GM19468 (cell line): ENCODE data around the gene PIK3CG.

Source experiments
- ATAC-seq: cut with Tn5 transposase; IDR thresholded peaks from one replicate; pipeline ENCODE4 v1.9.1; 2021; ENCODE audit warnings: mild to moderate bottlenecking, moderate library complexity, moderate number of reproducible peaks; ENCODE audit not compliant: unreplicated experiment; ENCODE audit errors: extremely low read depth

The PIK3CG gene

GRCh38 chr7:106855540-106856132 lies 9.4 kb upstream of the PIK3CG start:
- ATAC-seq = no peak

GRCh38 chr7:106858618-106859532 lies 6.2 kb upstream of the PIK3CG start:
- no peak for ATAC-seq

GRCh38 chr7:106862317-106863089 lies 2.6 kb upstream of the PIK3CG start:
- ATAC-seq = no peak

- ATAC-seq = no peak
Measured at GRCh38 chr7:106863274-106863997, 1.6 kb upstream of the PIK3CG start.

DNA sequence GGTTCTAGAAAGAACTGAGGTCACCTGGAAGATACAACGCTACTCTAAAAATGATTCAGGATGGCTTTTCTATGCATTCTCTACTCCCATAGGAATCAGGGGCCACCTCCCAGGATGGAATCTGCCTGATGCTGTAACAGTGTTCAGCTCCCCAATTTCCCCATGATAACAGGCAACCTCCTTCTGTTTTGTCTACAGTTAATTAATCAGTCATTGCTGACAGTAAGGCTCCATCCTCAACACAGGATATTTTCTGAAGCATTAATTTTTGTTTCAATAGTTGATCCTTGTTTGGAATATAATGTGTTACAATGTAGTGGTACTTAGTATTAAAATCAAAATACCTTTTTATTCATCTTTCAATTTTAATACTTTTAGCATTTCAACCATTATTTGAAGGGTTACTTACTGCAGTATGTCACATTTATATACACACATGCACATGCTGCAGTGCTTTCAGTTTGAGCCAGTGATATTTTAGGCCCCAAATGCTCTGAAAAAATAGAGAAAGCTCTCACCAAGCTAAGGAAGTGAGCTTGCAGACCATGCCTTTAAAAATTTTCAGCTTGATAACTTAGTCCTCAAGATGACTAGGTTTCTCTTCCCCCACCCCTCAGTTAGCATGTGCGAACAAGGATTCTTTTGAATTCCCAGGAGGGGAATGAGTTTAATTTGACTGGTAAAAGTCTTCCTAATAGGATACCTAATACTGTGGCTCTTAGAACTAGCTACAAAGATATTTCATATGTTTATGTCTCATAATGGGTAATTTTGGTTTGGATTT lies 592 bp upstream of the PIK3CG start:
- ATAC-seq = no peak

GRCh38 chr7:106866298-106867281 lies 1.5 kb downstream of the PIK3CG start:
- no peak for ATAC-seq

GRCh38 chr7:106867641-106868351 lies 2.7 kb downstream of the PIK3CG start:
- ATAC-seq = no peak

DNA sequence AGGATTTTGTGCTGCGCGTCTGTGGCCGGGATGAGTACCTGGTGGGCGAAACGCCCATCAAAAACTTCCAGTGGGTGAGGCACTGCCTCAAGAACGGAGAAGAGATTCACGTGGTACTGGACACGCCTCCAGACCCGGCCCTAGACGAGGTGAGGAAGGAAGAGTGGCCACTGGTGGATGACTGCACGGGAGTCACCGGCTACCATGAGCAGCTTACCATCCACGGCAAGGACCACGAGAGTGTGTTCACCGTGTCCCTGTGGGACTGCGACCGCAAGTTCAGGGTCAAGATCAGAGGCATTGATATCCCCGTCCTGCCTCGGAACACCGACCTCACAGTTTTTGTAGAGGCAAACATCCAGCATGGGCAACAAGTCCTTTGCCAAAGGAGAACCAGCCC lies 3.3 kb downstream of the PIK3CG start:
- no peak for ATAC-seq

DNA sequence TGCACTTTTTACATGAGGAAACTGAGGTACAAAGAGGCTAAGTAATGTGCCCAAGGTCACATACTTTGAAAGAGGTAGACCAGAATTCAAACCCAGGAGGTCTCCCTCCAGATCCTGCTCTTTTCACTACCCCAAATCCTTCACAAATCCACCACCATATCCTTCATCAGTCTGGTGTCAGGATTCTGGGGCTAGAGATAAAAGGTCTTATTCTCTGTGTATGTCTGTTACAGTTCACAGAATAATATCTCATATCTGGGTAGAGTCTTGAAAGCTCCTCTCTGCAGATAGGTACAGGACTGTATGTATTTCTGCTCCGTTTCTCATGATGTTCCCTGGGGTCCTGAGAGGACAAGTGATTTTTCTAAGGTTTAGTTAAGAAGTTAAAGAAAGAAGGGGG lies 4.9 kb downstream of the PIK3CG start:
- no peak for ATAC-seq

DNA sequence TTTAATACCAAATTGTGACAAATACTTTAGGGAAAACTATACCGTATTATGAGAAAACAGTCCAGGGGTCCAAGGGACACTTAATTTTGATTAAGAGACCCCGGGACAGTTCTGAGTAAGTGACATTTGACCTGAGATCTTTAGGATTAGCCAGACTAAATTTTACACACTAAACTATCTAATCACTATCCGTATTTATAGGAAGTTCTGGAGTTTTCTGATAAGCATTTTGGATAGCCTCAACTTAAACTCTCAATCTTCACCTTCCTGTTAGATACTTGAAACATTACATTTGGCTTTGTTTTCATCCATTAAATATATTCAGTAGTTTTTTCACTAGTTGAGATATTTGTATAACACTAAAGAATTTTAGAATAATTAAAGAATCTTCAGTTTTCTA lies 5.4 kb downstream of the PIK3CG start:
- no peak for ATAC-seq

DNA sequence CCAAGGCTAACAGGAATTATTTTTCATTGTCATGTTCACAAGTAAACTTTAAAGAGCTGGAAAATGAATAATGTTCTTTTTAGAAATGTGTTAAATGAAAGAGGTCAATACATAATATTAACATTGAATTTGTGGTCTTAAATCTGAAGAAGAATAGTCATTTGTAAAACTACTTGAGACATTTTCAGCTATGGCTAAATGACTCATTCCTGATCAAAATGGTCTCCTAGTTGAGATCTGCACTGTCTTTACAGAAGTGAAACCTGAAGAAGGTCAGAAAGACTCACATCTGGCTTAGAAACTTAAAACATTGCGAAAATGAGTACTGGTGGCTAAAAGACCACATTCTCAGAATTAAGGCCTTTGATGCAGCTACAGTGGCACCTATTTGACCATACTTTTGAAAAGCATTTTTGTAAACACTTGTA lies 5.9 kb downstream of the PIK3CG start:
- peak; percentile 91 for ATAC-seq

GRCh38 chr7:106871793-106872571 lies 6.9 kb downstream of the PIK3CG start:
- ATAC-seq = no peak

DNA sequence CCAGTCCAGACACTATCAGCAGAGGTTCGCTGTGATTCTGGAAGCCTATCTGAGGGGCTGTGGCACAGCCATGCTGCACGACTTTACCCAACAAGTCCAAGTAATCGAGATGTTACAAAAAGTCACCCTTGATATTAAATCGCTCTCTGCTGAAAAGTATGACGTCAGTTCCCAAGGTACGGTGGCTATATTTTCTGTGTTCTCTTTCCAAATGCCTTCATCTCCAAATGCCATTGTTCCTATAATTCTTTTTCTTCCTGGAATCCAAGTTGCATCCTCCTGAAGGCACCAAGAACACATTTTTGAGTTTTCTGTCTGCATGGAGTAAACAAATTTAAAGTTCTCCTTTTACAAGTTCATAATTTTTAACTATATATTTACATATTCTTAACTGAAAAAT lies 7.7 kb downstream of the PIK3CG start:
- no peak for ATAC-seq

DNA sequence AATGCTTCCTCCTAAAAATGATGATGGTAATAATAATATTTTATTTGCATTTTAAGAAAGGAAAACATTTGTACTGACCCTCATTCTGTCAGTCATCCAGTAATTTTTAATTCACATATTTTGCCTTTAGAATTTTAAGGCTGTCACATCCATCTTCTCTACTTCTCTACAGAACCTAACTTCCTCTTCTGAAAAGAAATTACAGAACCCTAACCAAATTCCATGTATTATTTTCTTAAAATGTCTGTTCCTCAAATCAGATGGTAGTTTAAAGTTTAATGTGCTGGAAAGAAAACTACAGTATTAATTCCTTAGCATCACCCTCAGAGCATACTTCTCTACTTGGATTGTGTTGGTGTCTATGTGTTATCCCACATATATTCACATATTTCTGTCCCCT lies 9.0 kb downstream of the PIK3CG start:
- ATAC-seq = no peak

GRCh38 chr7:106875508-106875907 lies 10.4 kb downstream of the PIK3CG start:
- ATAC-seq = no peak

GRCh38 chr7:106878748-106879439 lies 13.8 kb downstream of the PIK3CG start:
- ATAC-seq = no peak
